ENCODE data around the gene UNC5B.

DNA sequence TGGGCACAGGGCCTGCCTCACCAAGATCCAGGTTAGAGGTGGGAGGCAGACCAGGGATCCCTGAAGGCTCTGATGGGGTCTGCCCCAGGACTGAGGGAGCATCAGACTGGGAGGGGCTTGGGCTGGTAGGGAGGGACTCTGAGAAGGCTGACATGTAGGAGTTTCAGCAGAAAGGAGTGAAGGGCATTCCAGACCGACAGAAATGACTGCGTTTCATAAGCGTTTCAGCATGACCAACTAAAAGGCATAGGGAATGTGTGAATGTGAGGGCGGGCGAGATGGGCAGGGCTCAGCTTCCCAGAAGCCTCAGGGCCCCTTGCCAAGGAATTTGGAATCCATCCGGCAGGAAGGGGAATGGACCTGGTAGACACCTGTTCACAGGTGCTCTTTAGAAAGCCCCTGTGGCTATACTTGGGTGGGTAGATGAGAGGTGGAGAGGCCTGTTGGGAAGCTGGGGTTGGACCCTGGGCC, 81.8 kb downstream of the UNC5B start:
- TF ChIP-seq, protein P1, sequence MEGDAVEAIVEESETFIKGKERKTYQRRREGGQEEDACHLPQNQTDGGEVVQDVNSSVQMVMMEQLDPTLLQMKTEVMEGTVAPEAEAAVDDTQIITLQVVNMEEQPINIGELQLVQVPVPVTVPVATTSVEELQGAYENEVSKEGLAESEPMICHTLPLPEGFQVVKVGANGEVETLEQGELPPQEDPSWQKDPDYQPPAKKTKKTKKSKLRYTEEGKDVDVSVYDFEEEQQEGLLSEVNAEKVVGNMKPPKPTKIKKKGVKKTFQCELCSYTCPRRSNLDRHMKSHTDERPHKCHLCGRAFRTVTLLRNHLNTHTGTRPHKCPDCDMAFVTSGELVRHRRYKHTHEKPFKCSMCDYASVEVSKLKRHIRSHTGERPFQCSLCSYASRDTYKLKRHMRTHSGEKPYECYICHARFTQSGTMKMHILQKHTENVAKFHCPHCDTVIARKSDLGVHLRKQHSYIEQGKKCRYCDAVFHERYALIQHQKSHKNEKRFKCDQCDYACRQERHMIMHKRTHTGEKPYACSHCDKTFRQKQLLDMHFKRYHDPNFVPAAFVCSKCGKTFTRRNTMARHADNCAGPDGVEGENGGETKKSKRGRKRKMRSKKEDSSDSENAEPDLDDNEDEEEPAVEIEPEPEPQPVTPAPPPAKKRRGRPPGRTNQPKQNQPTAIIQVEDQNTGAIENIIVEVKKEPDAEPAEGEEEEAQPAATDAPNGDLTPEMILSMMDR (optimal IDR thresholded peaks at IDR 0.05 in 1 of 3, IDR thresholded peaks at IDR 0.05 in 1 of 3, conservative IDR thresholded peaks at IDR 0.05 in 1 of 3; ENCODE audit: extremely low read depth in 1 of 3, insufficient read depth in 2 of 3, low read length in 3 of 3), result no peak
- TF ChIP-seq EZH2 (IDR thresholded peaks at IDR 0.05; ENCODE audit: low read length), result no peak
